Right atrium auricular region (tissue), 2 donors: ENCODE results near the gene SNX21. TPM values are rescaled to one million over a fixed set of nuclear protein-coding genes. Genes with fewer than 3 reads are reported as not detected.

Experiments used
- DNase-seq: peaks from one replicate; pipeline ENCODE4 v3.0.0-alpha.2; 2019; ENCODE audit warnings: low spot score
- H3K27ac ChIP-seq, 2 donors: fragments of 200-600 bp; sonication (generic); 1 replicate in 1 of 2; 2 replicates in 1 of 2; pipeline ENCODE4 v1.5.1; 2016 to 2019
- H3K27me3 ChIP-seq, 2 donors: fragments of 200-600 bp; sonication (generic); one replicate each; pipeline versions ENCODE4 v1.5.1 to v1.6.0; 2017 to 2019
- H3K36me3 ChIP-seq: fragments of 200-600 bp; sonication (generic); one replicate; pipeline ENCODE4 v1.5.1; 2016
- H3K4me1 ChIP-seq, 2 donors: fragments of 200-600 bp; sonication (generic); one replicate each; pipeline versions ENCODE4 v1.5.1 to v1.6.0; 2017 to 2019
- H3K4me3 ChIP-seq, 2 donors: fragments of 200-600 bp; sonication (generic); 1 replicate in 1 of 2; 2 replicates in 1 of 2; pipeline ENCODE4 v1.5.1; 2017 to 2019; ENCODE audit warnings: mild to moderate bottlenecking in 1 of 2, moderate library complexity in 1 of 2
- H3K9me3 ChIP-seq, 2 donors: fragments of 200-600 bp; sonication (generic); one replicate each; pipeline ENCODE4 v1.5.1; 2019
- CTCF ChIP-seq, 2 donors: fragments of 200-600 bp; sonication (generic); IDR thresholded peaks; one replicate each; pipeline ENCODE4 v1.5.1; 2019; ENCODE audit warnings: antibody characterized with exemption in 2 of 2
- total RNA-seq, 2 donors: library from RNA; depleted of rRNA; stranded (reverse); fragments of >200 nt; gene quantifications; one replicate each; pipeline ENCODE4 v1.1.0, GENCODE V29; 2016

The SNX21 gene
- total RNA-seq, 2 donors from 2014 or later: 43.5 to 54.7 TPM

GRCh38 chr20:45857114-45857881 is 23.7 kb downstream of the SNX21 start, which contains the start of the genes ACOT8 and ZSWIM3:
ACOT8 (minus strand) TSS chr20:45857392; CDS start chr20:45857315, 77 bp downstream.
ZSWIM3 (plus strand) TSS chr20:45857614; CDS start chr20:45857826, 212 bp downstream.
- Histone ChIP-seq H3K9me3 (no peaks in the 10 kb centered on the region), H3K27ac (peak within 1 kb of the TSS; percentile 72 to 80), H3K27me3 (no peaks in the 10 kb centered on the region), H3K4me3 (peak within 1 kb of the TSS; percentile 75 to 87), H3K36me3 (peaks cover 11% of the 10 kb centered on the region), H3K4me1 (peaks cover 0 to 33% of the 10 kb centered on the region in 2 donors)
- TF ChIP-seq CTCF (IDR thresholded peaks at IDR 0.05): no peak
- peak; percentile 98 for DNase-seq

- Histone ChIP-seq H3K36me3 (peaks cover 8% of the 10 kb centered on the region), H3K4me1 (peaks cover 0 to 33% of the 10 kb centered on the region in 2 donors), H3K9me3 (no peaks in the 10 kb centered on the region), H3K27ac (peak overlapping the region; percentile 72 to 80), H3K27me3 (no peaks in the 10 kb centered on the region), H3K4me3 (peak overlapping the region; percentile 75 to 87)
- TF ChIP-seq CTCF (IDR thresholded peaks at IDR 0.05): no peak
- DNase-seq: no peak
These were observed 24.2 kb downstream of the SNX21 start for GRCh38 chr20:45857882-45858216.

- H3K4me3 ChIP-seq: no peak overlapping the region
- no peak for DNase-seq
- H3K27me3 ChIP-seq: no peaks in the 10 kb centered on the region
- H3K27ac ChIP-seq: no peak overlapping the region
- TF ChIP-seq CTCF (IDR thresholded peaks at IDR 0.05): no peak
- no peaks in the 10 kb centered on the region for H3K9me3 ChIP-seq
- no peaks in the 10 kb centered on the region for H3K36me3 ChIP-seq
- peaks cover 0 to 29% of the 10 kb centered on the region in 2 donors for H3K4me1 ChIP-seq
These were observed 26.3 kb downstream of the SNX21 start for GRCh38 chr20:45859916-45860315.

GRCh38 chr20:45860560-45861220 is 27.1 kb downstream of the SNX21 start:
- Histone ChIP-seq H3K4me1 (peaks cover 0 to 21% of the 10 kb centered on the region in 2 donors), H3K27me3 (no peaks in the 10 kb centered on the region), H3K36me3 (no peaks in the 10 kb centered on the region), H3K4me3 (no peak overlapping the region), H3K9me3 (no peaks in the 10 kb centered on the region), H3K27ac (no peak overlapping the region)
- no peak for TF ChIP-seq CTCF (IDR thresholded peaks at IDR 0.05)
- no peak for DNase-seq

- DNase-seq: no peak
- TF ChIP-seq CTCF (IDR thresholded peaks at IDR 0.05): no peak
These were observed 27.8 kb downstream of the SNX21 start for GRCh38 chr20:45861221-45862075.

More at GRCh38 chr20:45861221-45862075, 27.8 kb downstream of the SNX21 start:
- no peaks in the 10 kb centered on the region for H3K9me3 ChIP-seq
- H3K27me3 ChIP-seq: no peaks in the 10 kb centered on the region
- no peak overlapping the region for H3K4me3 ChIP-seq
- H3K4me1 ChIP-seq: peaks cover 0 to 13% of the 10 kb centered on the region in 2 donors
- no peaks in the 10 kb centered on the region for H3K36me3 ChIP-seq
- H3K27ac ChIP-seq: no peak overlapping the region
